GM12874 (cell line): Measurements from ENCODE around the gene RAPGEF1.

Experiments
- TF ChIP-seq, protein P1 (sequence below): IDR thresholded peaks from 2 replicates; pipeline ENCODE4 v1.5.1; 2011; ENCODE audit warnings: low read depth, mild to moderate bottlenecking, control low read depth, low read length, moderate library complexity; ENCODE audit not compliant: insufficient read depth

Gene RAPGEF1

DNA sequence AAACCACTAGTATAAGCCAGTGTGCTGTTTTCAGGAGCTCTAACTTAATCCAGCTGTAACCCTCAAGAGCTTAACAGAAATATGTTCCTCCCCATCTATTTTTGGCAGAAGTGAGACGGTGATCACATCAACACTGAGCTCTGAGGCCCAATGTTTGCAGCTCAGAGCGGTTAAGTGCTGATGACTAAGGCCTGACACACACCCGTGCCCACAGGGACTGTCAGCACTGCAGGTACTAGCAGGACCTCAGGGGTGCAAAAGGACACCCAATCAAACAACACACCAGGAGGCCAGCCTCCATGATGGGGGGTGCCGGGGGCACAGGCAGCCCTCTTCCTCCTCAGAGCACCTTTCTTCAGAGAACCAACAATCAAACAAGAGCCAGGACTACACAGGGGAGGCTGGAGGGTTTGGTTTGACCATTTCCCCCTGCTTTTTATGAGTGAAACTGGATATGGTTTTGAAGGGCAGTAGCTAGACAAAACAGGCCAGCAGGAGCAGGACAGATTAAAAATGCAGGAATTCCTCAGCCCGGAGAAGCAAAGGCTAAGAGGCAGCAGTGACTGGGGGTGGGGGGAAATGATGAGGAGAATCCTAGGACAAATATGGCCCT, 61.3 kb downstream of the RAPGEF1 start:
- TF ChIP-seq, protein P1, sequence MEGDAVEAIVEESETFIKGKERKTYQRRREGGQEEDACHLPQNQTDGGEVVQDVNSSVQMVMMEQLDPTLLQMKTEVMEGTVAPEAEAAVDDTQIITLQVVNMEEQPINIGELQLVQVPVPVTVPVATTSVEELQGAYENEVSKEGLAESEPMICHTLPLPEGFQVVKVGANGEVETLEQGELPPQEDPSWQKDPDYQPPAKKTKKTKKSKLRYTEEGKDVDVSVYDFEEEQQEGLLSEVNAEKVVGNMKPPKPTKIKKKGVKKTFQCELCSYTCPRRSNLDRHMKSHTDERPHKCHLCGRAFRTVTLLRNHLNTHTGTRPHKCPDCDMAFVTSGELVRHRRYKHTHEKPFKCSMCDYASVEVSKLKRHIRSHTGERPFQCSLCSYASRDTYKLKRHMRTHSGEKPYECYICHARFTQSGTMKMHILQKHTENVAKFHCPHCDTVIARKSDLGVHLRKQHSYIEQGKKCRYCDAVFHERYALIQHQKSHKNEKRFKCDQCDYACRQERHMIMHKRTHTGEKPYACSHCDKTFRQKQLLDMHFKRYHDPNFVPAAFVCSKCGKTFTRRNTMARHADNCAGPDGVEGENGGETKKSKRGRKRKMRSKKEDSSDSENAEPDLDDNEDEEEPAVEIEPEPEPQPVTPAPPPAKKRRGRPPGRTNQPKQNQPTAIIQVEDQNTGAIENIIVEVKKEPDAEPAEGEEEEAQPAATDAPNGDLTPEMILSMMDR, result no peak

DNA sequence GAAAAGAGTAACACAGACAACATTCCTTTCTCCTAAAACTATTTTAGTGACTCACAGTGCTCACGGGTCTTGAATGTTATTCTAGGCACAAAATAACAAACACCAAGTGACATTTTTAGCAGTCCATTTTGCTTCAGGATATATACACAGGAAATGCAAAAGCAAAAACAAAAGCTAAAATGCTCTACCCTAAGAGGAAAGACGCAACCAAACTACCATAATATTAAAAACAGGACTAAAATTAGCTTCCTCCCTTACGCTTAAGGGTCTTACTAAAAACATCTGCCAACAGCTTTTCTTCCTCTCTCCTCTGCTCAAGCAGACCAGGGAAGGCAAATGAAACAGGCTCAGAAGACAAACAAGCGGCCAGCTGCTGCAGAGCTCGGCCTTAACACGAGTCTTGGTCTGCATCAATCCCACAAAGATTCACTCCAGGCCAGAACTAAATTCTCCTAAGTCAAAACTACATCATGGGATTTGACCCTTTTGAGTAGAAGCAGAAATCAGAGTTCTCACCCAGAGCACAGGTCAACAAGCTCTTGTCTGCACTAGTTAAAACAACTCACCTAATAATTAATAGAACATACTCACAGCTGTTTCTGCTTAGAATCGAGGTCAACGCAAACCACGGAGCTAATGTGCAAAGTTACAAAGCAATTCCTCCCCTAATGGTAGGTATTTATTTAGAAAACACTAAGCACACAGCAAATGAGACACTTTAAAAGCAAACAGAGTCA, 62.3 kb downstream of the RAPGEF1 start:
- TF ChIP-seq, protein P1, result no peak

DNA sequence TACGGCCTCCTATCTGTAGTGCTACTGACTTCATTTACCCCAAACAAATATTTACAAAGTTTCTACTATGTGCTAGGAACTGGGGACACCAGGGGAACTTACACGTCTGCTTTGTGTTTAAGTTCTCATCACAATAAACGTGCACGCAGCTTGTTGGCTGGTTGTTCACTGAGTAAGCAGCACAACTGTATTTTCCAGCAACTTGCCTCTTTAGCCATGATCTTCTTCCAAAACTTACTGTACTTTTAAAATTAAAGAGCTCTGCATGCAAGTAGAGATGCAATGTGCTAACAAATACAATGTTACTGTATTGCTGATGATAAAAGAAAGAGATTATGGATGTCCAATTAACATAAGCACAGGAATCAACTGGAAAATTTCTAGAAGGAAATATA, 62.8 kb downstream of the RAPGEF1 start:
- TF ChIP-seq, protein P1, result no peak

DNA sequence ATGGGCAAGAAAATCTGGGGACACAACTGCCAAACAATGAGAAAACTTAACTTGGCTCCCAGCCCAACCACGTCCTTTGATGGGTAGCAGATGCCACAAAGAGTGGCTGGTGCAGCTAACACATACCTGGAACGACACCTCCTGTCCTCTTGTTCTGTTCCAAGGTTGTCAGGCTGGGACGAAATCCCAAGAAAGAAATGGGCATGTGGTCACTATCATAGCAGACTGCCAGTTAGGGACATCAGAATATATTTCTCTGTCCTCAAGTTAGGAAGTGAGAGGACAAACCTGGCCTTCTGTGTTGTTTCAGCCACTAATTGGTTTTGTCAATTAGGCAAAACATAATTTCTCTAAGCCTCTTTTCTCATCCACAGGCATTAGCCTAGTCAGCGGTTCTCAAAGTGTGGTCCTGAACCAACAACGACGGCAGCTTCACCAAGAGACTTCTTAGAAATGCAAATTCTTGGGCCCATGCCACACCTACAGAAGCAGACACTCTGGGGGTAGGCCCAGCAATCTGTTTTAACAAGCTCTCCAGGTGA, 63.4 kb downstream of the RAPGEF1 start:
- TF ChIP-seq, protein P1, result no peak

DNA sequence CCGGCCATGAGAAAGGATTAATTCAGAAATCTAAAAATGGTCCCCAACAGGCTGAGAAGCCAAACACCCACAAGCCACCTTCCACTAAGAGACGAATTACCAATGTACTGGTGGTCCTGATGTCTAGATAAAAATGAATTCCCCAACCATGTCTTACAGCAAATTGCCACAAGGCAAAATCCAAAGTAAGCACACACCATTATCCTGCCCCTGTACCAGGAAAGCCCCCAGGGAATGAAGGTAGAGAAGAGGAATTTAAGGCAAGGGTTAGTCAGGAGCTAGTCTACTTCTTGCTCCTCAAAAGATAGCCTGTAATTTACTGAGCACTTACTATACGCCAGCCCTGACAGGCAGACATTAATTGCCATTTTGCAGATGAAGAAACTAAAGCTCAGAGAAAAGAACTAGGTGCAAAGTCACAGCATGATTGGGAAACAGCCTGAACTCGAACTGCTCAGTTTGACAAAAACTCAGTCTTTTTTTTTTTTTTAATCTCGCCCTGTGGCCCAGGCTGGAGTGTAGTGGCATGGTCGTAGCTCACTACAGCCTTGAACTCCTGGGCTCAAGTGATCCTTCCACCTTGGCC, 64.3 kb downstream of the RAPGEF1 start:
- TF ChIP-seq, protein P1, result no peak

DNA sequence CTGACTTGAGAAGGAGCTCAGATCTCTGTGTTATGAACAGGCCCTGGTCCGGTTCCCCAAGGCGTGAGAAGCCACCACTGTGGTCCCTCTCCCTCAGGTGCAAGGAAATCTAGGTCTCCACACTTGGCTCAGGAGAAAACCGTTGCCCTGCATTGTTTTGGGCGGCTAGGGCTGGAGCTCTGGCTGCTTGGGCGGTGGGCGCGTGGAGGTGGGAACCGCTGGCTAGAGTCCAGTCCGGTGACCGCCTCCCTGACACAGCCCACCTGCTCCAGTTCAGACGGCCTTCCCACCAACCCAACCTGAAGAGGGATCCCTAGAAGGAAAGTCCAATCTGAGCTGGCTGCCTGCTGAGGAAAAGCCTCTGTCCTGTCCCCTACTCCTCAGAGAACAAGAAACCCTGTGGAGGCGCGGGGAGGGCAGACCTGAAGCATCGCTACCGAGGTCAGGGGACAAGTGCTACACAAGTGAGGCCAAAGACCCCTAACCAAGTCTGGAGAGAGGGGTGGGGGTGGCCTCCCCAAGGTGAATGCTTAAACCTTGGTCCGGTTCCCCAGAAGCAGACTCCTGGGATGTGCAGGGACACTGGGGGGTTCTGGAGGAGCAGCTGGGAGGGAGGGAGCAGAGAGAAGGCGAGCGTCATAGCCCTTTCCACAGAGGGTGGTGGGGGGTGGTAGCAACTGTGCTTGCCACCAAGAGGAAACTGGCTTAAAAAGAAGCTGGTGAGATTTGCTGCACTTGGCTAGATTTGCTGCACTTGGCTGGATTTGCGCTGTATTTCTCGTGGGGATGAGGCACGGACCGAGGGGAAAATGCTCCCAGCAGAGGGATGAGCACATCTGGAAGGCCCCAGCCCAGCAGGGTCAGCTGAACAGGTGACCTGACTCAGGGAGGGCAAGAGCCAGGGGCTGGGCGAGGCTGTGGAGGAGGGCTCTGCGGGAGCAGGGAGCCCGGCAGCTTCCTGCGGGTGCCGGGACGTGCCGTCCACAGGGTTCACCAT, 65.2 kb downstream of the RAPGEF1 start:
- TF ChIP-seq, protein P1, result no peak
